ENCODE results near the gene ATXN1.

The ATXN1 gene

DNA sequence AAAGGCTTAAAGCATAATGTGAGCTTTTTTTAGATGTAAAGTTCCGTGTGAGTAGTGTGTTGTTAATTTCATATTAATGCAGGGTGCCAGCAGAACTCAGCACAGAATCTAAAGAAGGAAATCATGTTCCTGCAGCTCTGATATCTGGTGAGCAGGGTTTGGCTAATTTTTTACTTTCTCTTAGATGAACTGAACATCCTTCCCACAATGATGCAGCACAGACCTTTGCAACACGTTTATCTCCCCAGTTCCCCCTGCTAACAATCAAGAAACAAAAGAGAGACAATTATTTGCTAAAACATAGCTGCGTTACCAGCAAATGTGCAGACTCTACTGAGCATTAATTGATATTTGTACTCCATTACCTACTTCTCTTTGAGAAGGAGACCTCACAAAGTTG is 39.1 kb upstream of the ATXN1 start:
- Histone ChIP-seq H3K27me3 (replicated peaks; ENCODE audit: control insufficient read depth, insufficient read depth, low read length) (no peaks in the 10 kb centered on the region), H3K36me3 (ENCODE audit: control insufficient read depth, insufficient read depth, low read length) (no peaks in the 10 kb centered on the region), H3K4me3 (replicated peaks; ENCODE audit: low read depth, low read length) (no peak overlapping the region)
- no peak for DNase-seq (ENCODE audit: extremely low read depth, insufficient read length)
- TF ChIP-seq, protein P1, sequence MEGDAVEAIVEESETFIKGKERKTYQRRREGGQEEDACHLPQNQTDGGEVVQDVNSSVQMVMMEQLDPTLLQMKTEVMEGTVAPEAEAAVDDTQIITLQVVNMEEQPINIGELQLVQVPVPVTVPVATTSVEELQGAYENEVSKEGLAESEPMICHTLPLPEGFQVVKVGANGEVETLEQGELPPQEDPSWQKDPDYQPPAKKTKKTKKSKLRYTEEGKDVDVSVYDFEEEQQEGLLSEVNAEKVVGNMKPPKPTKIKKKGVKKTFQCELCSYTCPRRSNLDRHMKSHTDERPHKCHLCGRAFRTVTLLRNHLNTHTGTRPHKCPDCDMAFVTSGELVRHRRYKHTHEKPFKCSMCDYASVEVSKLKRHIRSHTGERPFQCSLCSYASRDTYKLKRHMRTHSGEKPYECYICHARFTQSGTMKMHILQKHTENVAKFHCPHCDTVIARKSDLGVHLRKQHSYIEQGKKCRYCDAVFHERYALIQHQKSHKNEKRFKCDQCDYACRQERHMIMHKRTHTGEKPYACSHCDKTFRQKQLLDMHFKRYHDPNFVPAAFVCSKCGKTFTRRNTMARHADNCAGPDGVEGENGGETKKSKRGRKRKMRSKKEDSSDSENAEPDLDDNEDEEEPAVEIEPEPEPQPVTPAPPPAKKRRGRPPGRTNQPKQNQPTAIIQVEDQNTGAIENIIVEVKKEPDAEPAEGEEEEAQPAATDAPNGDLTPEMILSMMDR (IDR thresholded peaks at IDR 0.05; ENCODE audit: insufficient read depth, low read length, poor library complexity, severe bottlenecking), result no peak

DNA sequence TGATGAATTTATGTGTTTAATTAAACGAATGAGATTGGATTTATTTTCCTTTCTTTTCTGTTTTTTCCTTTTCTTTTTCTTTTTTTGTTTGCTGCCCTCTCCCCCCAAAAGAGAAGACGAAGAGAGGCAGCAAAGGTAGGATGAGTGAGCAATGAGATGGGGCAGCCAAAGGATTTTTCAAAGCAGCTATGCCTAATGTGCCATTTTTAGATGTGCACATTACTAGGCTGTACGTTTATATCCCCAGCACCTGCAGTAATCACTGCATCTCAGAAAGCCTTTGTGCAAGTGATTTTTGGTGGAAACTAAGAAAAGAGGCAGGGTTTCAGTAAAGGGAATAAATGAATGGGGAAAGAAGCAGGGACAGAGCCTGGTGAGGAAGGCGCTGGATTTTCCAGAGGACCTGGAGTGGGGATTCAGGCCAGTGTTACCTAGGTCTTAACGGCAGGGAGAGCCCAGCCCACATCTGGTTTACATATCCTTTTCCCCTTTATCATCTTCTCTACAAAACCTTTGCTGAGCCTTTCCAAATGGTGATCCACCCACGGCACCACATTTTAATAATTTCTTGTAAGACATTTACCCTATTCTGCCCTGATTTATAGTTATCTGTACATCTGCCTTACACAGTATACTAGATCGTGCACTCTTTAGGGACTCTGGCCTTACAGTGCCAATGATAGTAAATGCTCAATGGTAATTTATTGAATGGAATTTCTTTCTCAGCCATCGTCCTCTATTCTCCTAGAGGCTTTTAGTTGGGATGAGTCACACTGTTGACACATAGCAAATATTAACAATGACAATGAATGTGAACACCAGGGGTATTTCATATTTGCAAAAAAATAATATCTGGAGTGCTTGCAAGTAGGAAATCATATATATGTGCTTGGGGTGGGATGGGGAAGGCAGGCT is 38.3 kb upstream of the ATXN1 start:
- Histone ChIP-seq H3K36me3 (ENCODE audit: control insufficient read depth, insufficient read depth, low read length) (no peaks in the 10 kb centered on the region), H3K4me3 (replicated peaks; ENCODE audit: low read depth, low read length) (no peak overlapping the region), H3K27me3 (replicated peaks; ENCODE audit: control insufficient read depth, insufficient read depth, low read length) (no peaks in the 10 kb centered on the region)
- TF ChIP-seq, protein P1 (IDR thresholded peaks at IDR 0.05; ENCODE audit: insufficient read depth, low read length, poor library complexity, severe bottlenecking), result no peak
- no peak for DNase-seq (ENCODE audit: extremely low read depth, insufficient read length)

DNA sequence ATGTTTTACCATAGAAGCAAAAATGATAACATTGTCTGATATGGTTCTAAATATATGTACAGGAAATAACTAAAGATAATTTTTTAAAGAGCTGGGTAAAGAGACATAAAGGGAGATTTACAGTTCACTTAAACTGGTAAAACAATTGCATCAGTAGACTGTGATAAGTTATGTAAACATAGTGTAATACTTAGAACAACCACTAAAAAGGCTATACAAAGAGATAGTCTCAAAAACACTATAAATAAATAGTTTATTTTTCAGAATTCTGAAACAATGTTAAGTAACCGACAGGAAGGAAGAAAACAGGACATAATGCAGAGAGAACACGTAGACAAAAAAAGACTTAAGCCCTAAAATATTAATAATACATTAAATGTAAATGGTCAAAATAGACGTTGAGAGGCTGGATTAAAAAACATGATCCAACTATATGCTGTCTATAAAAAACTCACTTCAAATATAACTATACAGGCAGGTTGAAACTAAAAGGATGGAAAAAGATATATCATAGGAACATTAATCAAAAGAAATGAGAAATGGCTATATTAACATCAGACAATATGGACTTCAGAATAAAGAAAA is 32.7 kb upstream of the ATXN1 start:
- H3K27me3 ChIP-seq (replicated peaks; ENCODE audit: control insufficient read depth, insufficient read depth, low read length), result no peaks in the 10 kb centered on the region
- no peak overlapping the region for H3K4me3 ChIP-seq (replicated peaks; ENCODE audit: low read depth, low read length)
- no peak for DNase-seq (ENCODE audit: extremely low read depth, insufficient read length)
- TF ChIP-seq, protein P1 (IDR thresholded peaks at IDR 0.05; ENCODE audit: insufficient read depth, low read length, poor library complexity, severe bottlenecking), result no peak
- H3K36me3 ChIP-seq (ENCODE audit: control insufficient read depth, insufficient read depth, low read length), result no peaks in the 10 kb centered on the region

DNA sequence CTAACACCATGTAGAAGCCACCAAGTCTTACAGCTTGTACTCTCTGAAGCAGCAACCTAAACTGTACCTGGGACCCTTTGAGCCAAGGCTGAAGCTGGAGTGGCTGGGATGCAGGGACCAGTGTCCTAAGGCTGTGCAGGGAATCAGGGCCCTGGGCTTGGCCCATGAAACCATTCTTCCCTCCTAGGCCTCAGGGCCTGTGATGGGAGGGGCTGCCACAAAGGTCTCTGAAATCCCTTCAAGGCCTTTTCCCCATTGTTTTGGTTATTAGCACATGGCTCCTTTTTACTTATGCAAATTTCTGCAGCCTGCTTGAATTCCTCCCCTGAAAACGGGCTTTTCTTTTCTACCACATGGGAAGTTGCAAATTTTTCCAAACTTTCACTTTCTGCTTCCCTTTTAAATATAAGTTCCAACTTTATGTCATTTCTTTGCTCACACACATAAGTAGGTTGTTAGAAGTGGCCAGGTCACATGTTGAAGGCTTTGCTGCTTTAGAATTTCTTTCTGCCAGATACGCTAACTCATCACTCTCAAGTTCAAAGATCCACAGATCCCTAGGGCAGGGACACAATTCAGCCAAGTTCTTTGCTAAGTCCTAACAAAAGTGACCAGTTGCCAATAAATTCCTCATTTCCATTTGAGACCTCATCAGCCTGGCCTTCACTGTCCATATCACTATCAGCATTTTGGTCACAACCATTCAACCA is 28.2 kb upstream of the ATXN1 start:
- no peak for DNase-seq (ENCODE audit: extremely low read depth, insufficient read length)

DNA sequence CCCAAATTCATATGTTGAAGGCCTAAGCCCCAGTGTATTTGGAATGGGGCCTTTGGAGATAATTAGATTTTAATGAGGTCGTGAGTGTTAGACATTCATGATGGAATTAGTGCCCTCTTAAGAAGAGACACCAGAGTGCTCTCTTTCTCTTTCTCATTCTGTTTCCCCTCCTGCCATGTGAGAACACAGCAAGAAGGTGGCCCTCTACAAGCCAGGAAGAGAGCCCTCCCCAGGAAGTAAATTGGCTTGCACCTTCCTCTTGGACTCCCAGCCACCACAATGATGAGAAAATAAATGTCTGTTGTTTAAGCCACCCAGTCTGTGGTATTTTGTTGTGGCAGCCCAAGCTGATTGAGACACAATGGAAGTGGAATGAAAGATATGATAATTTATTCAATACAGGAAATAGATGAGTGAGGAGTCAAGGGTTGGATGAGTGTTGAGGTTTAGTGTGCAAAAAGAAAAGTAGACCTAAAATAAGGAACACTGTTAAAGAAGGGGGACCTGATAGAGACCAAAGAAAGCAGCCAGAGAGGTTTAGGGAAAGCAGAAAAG is 25.9 kb upstream of the ATXN1 start:
- Histone ChIP-seq H3K27me3 (replicated peaks; ENCODE audit: control insufficient read depth, insufficient read depth, low read length) (no peaks in the 10 kb centered on the region), H3K36me3 (ENCODE audit: control insufficient read depth, insufficient read depth, low read length) (no peaks in the 10 kb centered on the region), H3K4me3 (replicated peaks; ENCODE audit: low read depth, low read length) (no peak overlapping the region)
- no peak for DNase-seq (ENCODE audit: extremely low read depth, insufficient read length)
- TF ChIP-seq, protein P1 (IDR thresholded peaks at IDR 0.05; ENCODE audit: insufficient read depth, low read length, poor library complexity, severe bottlenecking), result no peak

More for the DNA sequence above, 28.2 kb upstream of the ATXN1 start:
- H3K36me3 ChIP-seq (ENCODE audit: control insufficient read depth, insufficient read depth, low read length), result no peaks in the 10 kb centered on the region
- TF ChIP-seq, protein P1 (IDR thresholded peaks at IDR 0.05; ENCODE audit: insufficient read depth, low read length, poor library complexity, severe bottlenecking), result no peak
- H3K27me3 ChIP-seq (replicated peaks; ENCODE audit: control insufficient read depth, insufficient read depth, low read length), result no peaks in the 10 kb centered on the region
- H3K4me3 ChIP-seq (replicated peaks; ENCODE audit: low read depth, low read length), result no peak overlapping the region
